ENCODE measurements around the gene OVOL1.
"Not testable (repeated sequence)": the region's sequence is repeated elsewhere in the genome, so short reads cannot be mapped to it uniquely, and the experiment has no call there.

Gene OVOL1

GRCh38 chr11:65786786-65787636 is at the start of gene OVOL1:
Gene OVOL1 (plus strand): TSS chr11:65787063. CDS start chr11:65787374, 311 bp downstream.
- H3K4me1 Mint-ChIP-seq: peaks cover 30% of the 10 kb centered on the region
- H3K27ac Mint-ChIP-seq: no peak within 1 kb of the TSS
- H3K36me3 Mint-ChIP-seq (ENCODE audit: low read depth): no peaks in the 10 kb centered on the region
- peaks cover 56% of the 10 kb centered on the region for H3K27me3 Mint-ChIP-seq
- peak within 1 kb of the TSS; percentile 59 for H3K4me3 Mint-ChIP-seq
- H3K9me3 Mint-ChIP-seq: no peaks in the 10 kb centered on the region
- DNase-seq (no peak), ATAC-seq (no peak)

DNA sequence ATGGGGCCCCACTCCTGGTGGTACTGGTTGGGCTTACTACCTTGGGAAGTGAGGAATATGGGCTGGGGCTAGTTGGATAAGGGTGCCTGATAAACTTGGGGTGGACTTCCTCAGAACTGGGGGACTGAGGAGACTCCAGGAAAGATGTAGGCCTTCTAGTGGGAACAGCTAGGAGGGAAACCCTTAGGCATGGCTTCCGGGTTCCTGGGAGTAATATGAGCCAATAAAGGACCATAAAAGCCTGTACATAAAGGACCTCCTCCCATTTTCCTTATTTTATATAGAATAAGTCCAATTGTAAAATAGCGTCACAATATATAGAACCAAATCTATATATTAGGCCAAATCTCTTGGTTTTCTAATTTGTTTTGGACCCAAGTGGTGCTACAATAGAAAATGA is 47.8 kb upstream of the OVOL1 start:
- DNase-seq (no peak), ATAC-seq (no peak)
- Mint-ChIP-seq H3K36me3 (ENCODE audit: low read depth) (peaks cover 3% of the 10 kb centered on the region), H3K27me3 (peaks cover 14% of the 10 kb centered on the region), H3K27ac (no peak overlapping the region), H3K4me3 (no peak overlapping the region), H3K9me3 (peaks cover 13% of the 10 kb centered on the region), H3K4me1 (no peaks in the 10 kb centered on the region)

- peaks cover 14% of the 10 kb centered on the region for H3K27me3 Mint-ChIP-seq
- ATAC-seq (no peak), DNase-seq (no peak)
- no peaks in the 10 kb centered on the region for H3K4me1 Mint-ChIP-seq
- H3K9me3 Mint-ChIP-seq: peaks cover 13% of the 10 kb centered on the region
- no peak overlapping the region for H3K27ac Mint-ChIP-seq
- H3K36me3 Mint-ChIP-seq (ENCODE audit: low read depth): peaks cover 3% of the 10 kb centered on the region
- H3K4me3 Mint-ChIP-seq: no peak overlapping the region
Observed at GRCh38 chr11:65741185-65741584, 45.7 kb upstream of the OVOL1 start.

DNA sequence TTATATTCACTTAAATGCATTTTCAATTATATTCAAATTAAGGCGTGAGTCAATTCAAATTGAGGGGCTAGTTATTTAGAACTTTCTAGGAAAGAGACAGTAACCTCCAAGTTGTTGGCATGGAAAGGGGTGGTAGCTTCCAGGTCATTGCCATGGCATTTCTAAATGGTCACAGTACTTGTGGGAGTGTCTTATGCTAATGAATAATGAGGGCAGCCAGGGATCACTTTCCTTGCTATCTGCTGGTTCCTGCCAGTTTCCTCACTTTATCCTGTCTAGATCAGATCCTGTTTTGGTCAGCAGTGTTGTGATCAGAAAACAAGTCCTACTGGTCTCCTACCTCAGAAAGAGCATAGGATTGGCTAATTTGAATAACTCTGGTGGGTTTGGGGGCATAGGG is 44.5 kb upstream of the OVOL1 start:
- Mint-ChIP-seq H3K27ac (no peak overlapping the region), H3K4me3 (no peak overlapping the region), H3K27me3 (peaks cover 15% of the 10 kb centered on the region), H3K9me3 (peaks cover 4% of the 10 kb centered on the region), H3K36me3 (ENCODE audit: low read depth) (no peaks in the 10 kb centered on the region), H3K4me1 (no peaks in the 10 kb centered on the region)
- DNase-seq (no peak), ATAC-seq (no peak)

- ATAC-seq: no peak
- H3K36me3 Mint-ChIP-seq (ENCODE audit: low read depth): no peaks in the 10 kb centered on the region
- peaks cover 8% of the 10 kb centered on the region for H3K27me3 Mint-ChIP-seq
- H3K27ac Mint-ChIP-seq: no peak overlapping the region
- no peak overlapping the region for H3K4me3 Mint-ChIP-seq
- H3K4me1 Mint-ChIP-seq: no peaks in the 10 kb centered on the region
- DNase-seq: no peak
- no peaks in the 10 kb centered on the region for H3K9me3 Mint-ChIP-seq
Observed at GRCh38 chr11:65743681-65744025, 43.2 kb upstream of the OVOL1 start.

- Mint-ChIP-seq H3K27ac (no peak overlapping the region), H3K4me1 (no peaks in the 10 kb centered on the region), H3K4me3 (no peak overlapping the region), H3K9me3 (no peaks in the 10 kb centered on the region), H3K36me3 (ENCODE audit: low read depth) (no peaks in the 10 kb centered on the region), H3K27me3 (peaks cover 8% of the 10 kb centered on the region)
- DNase-seq (peak; percentile 22), ATAC-seq (peak; percentile 36)
Observed at GRCh38 chr11:65744026-65744698, 42.7 kb upstream of the OVOL1 start.

DNA sequence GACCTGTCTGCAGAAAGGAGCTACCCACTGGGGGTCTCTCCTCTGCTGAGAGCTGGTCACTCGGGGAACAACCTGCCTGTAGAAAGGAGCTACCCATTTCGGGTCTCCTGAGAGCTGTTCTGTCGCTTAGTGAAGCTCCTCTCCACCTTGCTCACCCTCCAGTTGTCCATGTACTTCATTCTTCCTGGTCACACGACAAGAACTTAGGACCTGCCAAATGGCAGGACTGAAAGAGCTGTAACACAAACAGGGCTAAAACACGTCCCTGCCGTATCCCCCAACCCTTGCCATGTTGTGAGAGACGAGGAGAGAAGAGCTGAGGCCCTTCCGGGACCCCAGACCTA is 42.2 kb upstream of the OVOL1 start:
- Mint-ChIP-seq H3K4me1 (no peaks in the 10 kb centered on the region), H3K27ac (no peak overlapping the region), H3K27me3 (peaks cover 13% of the 10 kb centered on the region), H3K36me3 (ENCODE audit: low read depth) (no peaks in the 10 kb centered on the region), H3K4me3 (no peak overlapping the region), H3K9me3 (no peaks in the 10 kb centered on the region)
- ATAC-seq (no peak), DNase-seq (no peak)

GRCh38 chr11:65745049-65745448 is 41.8 kb upstream of the OVOL1 start:
- no peaks in the 10 kb centered on the region for H3K9me3 Mint-ChIP-seq
- no peaks in the 10 kb centered on the region for H3K4me1 Mint-ChIP-seq
- DNase-seq: no peak
- H3K4me3 Mint-ChIP-seq: no peak overlapping the region
- no peaks in the 10 kb centered on the region for H3K36me3 Mint-ChIP-seq (ENCODE audit: low read depth)
- H3K27me3 Mint-ChIP-seq: peaks cover 15% of the 10 kb centered on the region
- H3K27ac Mint-ChIP-seq: no peak overlapping the region
- no peak for ATAC-seq

DNA sequence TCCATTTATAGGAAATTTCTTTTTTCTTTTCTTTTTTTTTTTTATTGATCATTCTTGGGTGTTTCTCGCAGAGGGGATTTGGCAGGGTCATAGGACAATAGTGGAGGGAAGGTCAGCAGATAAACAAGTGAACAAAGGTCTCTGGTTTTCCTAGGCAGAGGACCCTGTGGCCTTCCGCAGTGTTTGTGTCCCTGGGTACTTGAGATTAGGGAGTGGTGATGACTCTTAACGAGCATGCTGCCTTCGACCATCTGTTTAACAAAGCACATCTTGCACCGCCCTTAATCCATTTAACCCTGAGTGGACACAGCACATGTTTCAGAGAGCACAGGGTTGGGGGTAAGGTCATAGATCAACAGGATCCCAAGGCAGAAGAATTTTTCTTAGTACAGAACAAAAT is 24.7 kb upstream of the OVOL1 start:
- H3K4me1 Mint-ChIP-seq; H3K27ac Mint-ChIP-seq; H3K9me3 Mint-ChIP-seq; H3K36me3 Mint-ChIP-seq (ENCODE audit: low read depth); H3K4me3 Mint-ChIP-seq; DNase-seq; ATAC-seq: not testable (repeated sequence)
- peaks cover 18% of the 10 kb centered on the region for H3K27me3 Mint-ChIP-seq

DNA sequence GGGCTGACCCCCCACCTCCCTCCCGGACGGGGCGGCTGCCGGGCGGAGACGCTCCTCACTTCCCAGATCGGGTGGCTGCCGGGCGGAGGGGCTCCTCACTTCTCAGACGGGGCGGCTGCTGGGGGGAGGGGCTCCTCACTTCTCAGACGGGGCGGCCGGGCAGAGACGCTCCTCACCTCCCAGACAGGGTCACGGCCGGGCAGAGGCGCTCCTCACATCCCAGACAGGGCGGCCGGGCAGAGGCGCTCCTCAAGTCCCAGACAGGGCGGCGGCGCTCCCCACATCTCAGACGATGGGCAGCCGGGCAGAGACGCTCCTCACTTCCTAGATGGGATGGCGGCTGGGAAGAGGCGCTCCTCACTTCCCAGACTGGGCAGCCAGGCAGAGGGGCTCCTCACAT is 24.0 kb upstream of the OVOL1 start:
- H3K4me1 Mint-ChIP-seq; H3K9me3 Mint-ChIP-seq; ATAC-seq; H3K36me3 Mint-ChIP-seq (ENCODE audit: low read depth); DNase-seq; H3K4me3 Mint-ChIP-seq; H3K27ac Mint-ChIP-seq: not testable (repeated sequence)
- H3K27me3 Mint-ChIP-seq: peaks cover 17% of the 10 kb centered on the region

- DNase-seq (no peak), ATAC-seq (no peak)
- Mint-ChIP-seq H3K27me3 (peaks cover 12% of the 10 kb centered on the region), H3K27ac (no peak overlapping the region), H3K4me1 (peaks cover under 1% of the 10 kb centered on the region), H3K9me3 (no peaks in the 10 kb centered on the region), H3K36me3 (ENCODE audit: low read depth) (no peaks in the 10 kb centered on the region), H3K4me3 (no peak overlapping the region)
Observed at GRCh38 chr11:65764434-65764833, 22.4 kb upstream of the OVOL1 start.

GRCh38 chr11:65766535-65766934 is 20.3 kb upstream of the OVOL1 start:
- peaks cover 4% of the 10 kb centered on the region for H3K4me1 Mint-ChIP-seq
- ATAC-seq (no peak), DNase-seq (no peak)
- no peaks in the 10 kb centered on the region for H3K27me3 Mint-ChIP-seq
- no peaks in the 10 kb centered on the region for H3K9me3 Mint-ChIP-seq
- H3K27ac Mint-ChIP-seq: no peak overlapping the region
- no peak overlapping the region for H3K4me3 Mint-ChIP-seq
- H3K36me3 Mint-ChIP-seq (ENCODE audit: low read depth): no peaks in the 10 kb centered on the region

DNA sequence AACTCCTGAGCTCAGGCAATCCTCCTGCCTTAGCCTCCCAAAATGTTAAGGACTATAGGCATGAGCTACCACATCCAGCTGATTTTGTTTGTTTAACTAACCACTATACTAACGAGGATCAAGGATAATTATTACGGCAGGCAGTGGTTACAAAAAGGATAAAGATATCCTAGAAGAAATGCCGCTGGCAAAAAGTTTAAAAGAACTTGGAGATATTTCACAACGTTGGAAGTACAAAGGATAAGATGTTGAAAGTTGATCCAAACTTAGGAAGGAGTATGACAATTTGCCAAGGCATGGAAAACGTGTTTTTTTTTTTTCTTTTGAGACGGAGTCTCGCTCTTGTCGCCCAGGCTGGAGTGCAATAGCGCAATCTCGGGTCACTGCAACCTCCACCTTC is 19.5 kb upstream of the OVOL1 start:
- no peak overlapping the region for H3K4me3 Mint-ChIP-seq
- no peaks in the 10 kb centered on the region for H3K27me3 Mint-ChIP-seq
- H3K4me1 Mint-ChIP-seq: peaks cover 4% of the 10 kb centered on the region
- ATAC-seq (no peak), DNase-seq (no peak)
- H3K9me3 Mint-ChIP-seq: no peaks in the 10 kb centered on the region
- H3K36me3 Mint-ChIP-seq (ENCODE audit: low read depth): no peaks in the 10 kb centered on the region
- H3K27ac Mint-ChIP-seq: no peak overlapping the region

GRCh38 chr11:65767806-65768205 is 19.1 kb upstream of the OVOL1 start:
- H3K27ac Mint-ChIP-seq, H3K4me1 Mint-ChIP-seq, H3K4me3 Mint-ChIP-seq: not testable (repeated sequence)

DNA sequence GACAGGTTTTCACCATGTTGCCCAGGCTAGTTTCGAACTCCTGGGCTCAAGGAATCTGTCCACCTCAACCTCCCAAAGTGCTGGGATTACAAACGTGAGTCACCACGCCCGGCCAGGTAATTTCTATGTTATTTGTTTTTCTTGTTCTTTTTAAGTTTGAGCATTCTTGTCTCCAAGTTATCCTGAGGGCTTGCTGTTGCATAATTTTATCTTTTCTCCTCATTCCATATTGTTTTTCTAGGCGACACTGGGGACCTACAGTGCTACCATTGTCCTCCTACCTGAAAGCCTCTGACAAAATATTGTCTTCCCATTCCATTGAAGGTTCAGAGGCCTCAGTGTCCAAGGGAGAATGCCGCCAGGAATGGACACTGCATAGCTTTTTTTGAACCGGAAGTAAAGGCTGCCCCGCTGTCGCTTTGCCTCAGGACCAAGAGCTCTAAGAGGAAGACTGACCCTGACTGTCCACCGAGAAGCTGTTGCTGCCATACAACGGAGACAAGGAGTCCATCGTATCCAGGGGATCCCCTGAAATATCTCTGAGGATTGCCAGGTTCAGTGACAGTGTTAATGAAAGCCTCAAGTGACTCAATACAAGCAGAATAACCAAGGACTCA is 15.8 kb upstream of the OVOL1 start:
- ATAC-seq: no peak
- Mint-ChIP-seq H3K36me3 (ENCODE audit: low read depth) (no peaks in the 10 kb centered on the region), H3K27ac (no peak overlapping the region), H3K27me3 (no peaks in the 10 kb centered on the region), H3K4me3 (no peak overlapping the region), H3K9me3 (no peaks in the 10 kb centered on the region), H3K4me1 (peaks cover 15% of the 10 kb centered on the region)
- no peak for DNase-seq

More at GRCh38 chr11:65767806-65768205, 19.1 kb upstream of the OVOL1 start:
- ATAC-seq; H3K36me3 Mint-ChIP-seq (ENCODE audit: low read depth); DNase-seq; H3K9me3 Mint-ChIP-seq; H3K27me3 Mint-ChIP-seq: not testable (repeated sequence)
